Smooth muscle cell (in vitro differentiated cells): ENCODE results near the gene CFAP74. TPM values are rescaled to one million over a fixed set of nuclear protein-coding genes. Genes with fewer than 3 reads are reported as not detected.
A peak's percentile ranks its signal among the peaks of the same experiment; 100 is the strongest.

ENCODE experiments used
- DNase-seq: peaks from one replicate; lab custom pipeline; 2025; ENCODE audit not compliant: unreplicated experiment; lab: John Stamatoyannopoulos, UW
- H2AFZ ChIP-seq: fragments of 200-600 bp; sonication (generic); 2 replicates; pipeline ENCODE4 v1.6.0; 2016; ENCODE audit warnings: antibody characterized with exemption, low read depth, mild to moderate bottlenecking
- H3F3A ChIP-seq: fragments of 200-600 bp; sonication (generic); 2 replicates; pipeline ENCODE4 v1.6.0; 2017; ENCODE audit warnings: antibody characterized with exemption, low read depth
- H3K27ac ChIP-seq: fragments of 200-600 bp; sonication (generic); 2 replicates; pipeline ENCODE4 v1.5.1; 2016; ENCODE audit warnings: low read depth, mild to moderate bottlenecking
- H3K27me3 ChIP-seq: fragments of 200-600 bp; sonication (generic); 2 replicates; pipeline ENCODE4 v1.6.1; 2016; ENCODE audit warnings: low read depth, mild to moderate bottlenecking
- H3K36me3 ChIP-seq: fragments of 200-600 bp; sonication (generic); 2 replicates; pipeline ENCODE4 v1.5.1; 2016; ENCODE audit warnings: low read depth
- H3K4me1 ChIP-seq: fragments of 200-600 bp; sonication (generic); 2 replicates; pipeline ENCODE4 v1.5.1; 2016; ENCODE audit warnings: low read depth
- H3K4me2 ChIP-seq: fragments of 200-600 bp; sonication (generic); 2 replicates; pipeline ENCODE4 v1.6.0; 2016; ENCODE audit warnings: mild to moderate bottlenecking
- H3K4me3 ChIP-seq: fragments of 200-600 bp; sonication (generic); 2 replicates; pipeline ENCODE4 v1.5.1; 2016; ENCODE audit warnings: mild to moderate bottlenecking
- H3K79me2 ChIP-seq: fragments of 200-600 bp; sonication (generic); 2 replicates; pipeline ENCODE4 v1.6.0; 2016; ENCODE audit warnings: low read depth, mild to moderate bottlenecking
- H3K9ac ChIP-seq: fragments of 200-600 bp; sonication (generic); 2 replicates; pipeline ENCODE4 v1.6.0; 2016; ENCODE audit warnings: low read depth
- H3K9me3 ChIP-seq: fragments of 200-600 bp; sonication (generic); replicated peaks from 2 replicates; pipeline ENCODE4 v1.5.1; 2016; ENCODE audit warnings: low read depth
- H4K20me1 ChIP-seq: fragments of 200-600 bp; sonication (generic); 2 replicates; pipeline ENCODE4 v1.6.0; 2016; ENCODE audit warnings: low read depth
- CTCF ChIP-seq: fragments of 200-600 bp; sonication (generic); IDR thresholded peaks from 2 replicates; pipeline ENCODE4 v1.5.1; 2017; ENCODE audit warnings: borderline replicate concordance, mild to moderate bottlenecking, antibody characterized with exemption; ENCODE audit not compliant: insufficient read depth, poor library complexity, severe bottlenecking
- WGBS: methylation state at CpG from one replicate; pipeline ENCODE4 v1.1.7; 2016; ENCODE audit warnings: low lambda C conversion rate; 5-methylcytosine and 5-hydroxymethylcytosine counted together
- polyA plus RNA-seq: library from polyadenylated mRNA; unstranded; fragments of >200 nt; fragmentation: Nextera tagmentation; extraction: Ambion mirVana; gene quantifications from 2 replicates; pipeline ENCODE4 v1.2.1, GENCODE V29; 2016
- total RNA-seq: library from RNA; depleted of rRNA; stranded (reverse); fragments of >200 nt; gene quantifications from 2 replicates; pipeline ENCODE4 v1.2.3, GENCODE V29; 2014

The CFAP74 gene
- total and polyA plus RNA-seq, 2 experiments from 2014 or later: not detected

DNA sequence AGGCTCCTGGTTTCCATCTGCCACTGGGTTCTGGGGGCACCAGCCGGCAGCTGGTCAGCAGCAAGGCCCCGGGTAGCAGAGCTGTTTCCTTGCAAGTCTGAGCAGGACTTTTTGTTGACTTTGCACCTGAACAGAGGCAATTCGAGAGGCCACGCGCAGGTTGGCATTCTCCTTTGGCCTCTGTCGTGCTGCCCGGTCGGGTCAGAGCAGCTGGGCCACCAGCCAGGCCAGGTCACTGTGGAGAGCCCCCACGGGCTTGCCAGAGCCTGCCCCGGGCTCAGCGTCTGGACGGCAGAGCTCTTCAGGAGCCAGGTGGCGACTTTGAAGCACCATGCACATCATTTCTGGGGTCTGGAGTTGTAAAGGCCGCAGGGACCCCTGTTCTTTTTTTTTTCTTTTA, 56.1 kb downstream of the CFAP74 start:
- WGBS: 77% methylated on average over 14 of the region's 14 CpGs
- TF ChIP-seq CTCF: no peak
- H3K4me3 ChIP-seq: no peak overlapping the region

GRCh38 chr1:1946540-1946939, 57.0 kb downstream of the CFAP74 start:
- Histone ChIP-seq H2AFZ (no peak overlapping the region), H3K9me3 (no peaks in the 10 kb centered on the region), H4K20me1 (no peaks in the 10 kb centered on the region), H3K27ac (no peak overlapping the region), H3K4me2 (no peak overlapping the region), H3K4me3 (no peak overlapping the region), H3K27me3 (no peaks in the 10 kb centered on the region), H3K36me3 (no peaks in the 10 kb centered on the region), H3K4me1 (no peaks in the 10 kb centered on the region), H3K79me2 (no peaks in the 10 kb centered on the region), H3F3A (no peaks in the 10 kb centered on the region), H3K9ac (no peak overlapping the region)
- TF ChIP-seq CTCF: no peak
- DNase-seq: no peak
- 72% methylated on average over 11 of the region's 11 CpGs for WGBS

More for the DNA sequence above, 56.1 kb downstream of the CFAP74 start:
- H3K27ac ChIP-seq: no peak overlapping the region
- H3K9ac ChIP-seq: no peak overlapping the region
- H3K27me3 ChIP-seq: no peaks in the 10 kb centered on the region
- no peaks in the 10 kb centered on the region for H3K9me3 ChIP-seq
- H2AFZ ChIP-seq: no peak overlapping the region
- H3F3A ChIP-seq: no peaks in the 10 kb centered on the region
- no peak for DNase-seq
- H3K79me2 ChIP-seq: no peaks in the 10 kb centered on the region
- no peaks in the 10 kb centered on the region for H3K36me3 ChIP-seq
- H3K4me2 ChIP-seq: no peak overlapping the region
- no peaks in the 10 kb centered on the region for H3K4me1 ChIP-seq
- no peaks in the 10 kb centered on the region for H4K20me1 ChIP-seq

DNA sequence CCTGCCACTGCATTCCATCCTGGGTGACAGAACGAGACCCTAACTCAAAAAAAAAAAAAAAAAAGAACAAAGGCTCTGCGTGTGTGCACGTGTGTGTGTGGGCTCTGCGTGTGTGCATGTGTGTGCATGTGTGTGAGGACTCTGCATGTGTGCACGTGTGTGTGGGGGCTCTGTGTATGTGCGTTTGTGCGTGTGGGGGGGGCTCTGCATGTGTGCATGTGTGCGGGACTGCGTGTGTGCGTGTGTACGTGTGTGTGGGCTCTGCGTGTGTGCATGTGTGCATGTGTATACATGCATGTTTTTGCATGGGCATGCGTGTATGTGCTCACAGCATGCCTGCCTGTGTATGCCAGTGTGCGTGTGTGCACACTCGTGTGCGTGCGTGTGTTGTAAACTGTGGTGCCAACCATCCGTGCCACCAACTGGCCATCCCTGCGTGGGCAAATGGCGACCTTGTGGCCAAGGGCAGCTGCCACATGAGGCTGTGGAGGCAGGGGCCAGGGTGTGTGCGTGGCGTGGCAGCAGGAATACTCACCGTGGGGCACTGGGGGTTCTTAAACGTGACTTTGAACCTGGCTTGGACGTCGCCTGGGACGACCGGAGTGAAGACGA, 57.7 kb downstream of the CFAP74 start:
- TF ChIP-seq CTCF: no peak
- Histone ChIP-seq H4K20me1 (no peaks in the 10 kb centered on the region), H3K27ac (no peak overlapping the region), H3F3A (no peaks in the 10 kb centered on the region), H3K9ac (no peak overlapping the region), H3K9me3 (no peaks in the 10 kb centered on the region), H3K36me3 (no peaks in the 10 kb centered on the region), H2AFZ (no peak overlapping the region), H3K4me1 (no peaks in the 10 kb centered on the region), H3K4me3 (no peak overlapping the region), H3K4me2 (no peak overlapping the region), H3K27me3 (no peaks in the 10 kb centered on the region), H3K79me2 (no peaks in the 10 kb centered on the region)
- DNase-seq: no peak
- WGBS: 94% methylated on average over 29 of the region's 29 CpGs

GRCh38 chr1:1943834-1944570, 59.6 kb downstream of the CFAP74 start:
- H3K4me2 ChIP-seq: peak overlapping the region; percentile 84
- H3K9me3 ChIP-seq: no peaks in the 10 kb centered on the region
- H3K27me3 ChIP-seq: no peaks in the 10 kb centered on the region
- no peak overlapping the region for H3K9ac ChIP-seq
- peak overlapping the region; percentile 49 for H2AFZ ChIP-seq
- no peaks in the 10 kb centered on the region for H3K4me1 ChIP-seq
- TF ChIP-seq CTCF: peak; percentile 88
- WGBS: 20% methylated on average over 37 of the region's 37 CpGs
- no peaks in the 10 kb centered on the region for H4K20me1 ChIP-seq
- H3K36me3 ChIP-seq: no peaks in the 10 kb centered on the region
- no peaks in the 10 kb centered on the region for H3F3A ChIP-seq
- no peak overlapping the region for H3K27ac ChIP-seq
- H3K4me3 ChIP-seq: peak overlapping the region; percentile 45
- H3K79me2 ChIP-seq: no peaks in the 10 kb centered on the region
- peak; percentile 23 for DNase-seq
